Central memory CD8-positive, alpha-beta T cell (primary cell): ENCODE measurements around the gene FAF2.
"Not testable (repeated sequence)": the region's sequence is repeated elsewhere in the genome, so short reads cannot be mapped to it uniquely, and the experiment has no call there.

ENCODE experiments used
- ATAC-seq: fragments of 150-1000 bp; cut with Tn5 transposase; replicated peaks from 2 replicates; pipeline ENCODE4 v1.10.0; 2022; ENCODE audit warnings: mild to moderate bottlenecking, moderate FRiP score, moderate number of reproducible peaks; ENCODE audit not compliant: poor library complexity, severe bottlenecking; ENCODE audit errors: extremely low read depth
- DNase-seq, 2 donors: peaks; one replicate each; pipeline ENCODE4 v3.0.0; 2021; ENCODE audit warnings: low spot score in 2 of 2
- H3K27ac Mint-ChIP-seq: one replicate; pipeline ENCODE4 v1.8.0; 2022; ENCODE audit warnings: low read depth, mild to moderate bottlenecking, moderate library complexity, mixed read lengths
- H3K27me3 Mint-ChIP-seq: one replicate; pipeline ENCODE4 v1.8.0; 2022; ENCODE audit warnings: mixed read lengths
- H3K36me3 Mint-ChIP-seq: one replicate; pipeline ENCODE4 v1.8.0; 2022; ENCODE audit warnings: mild to moderate bottlenecking, moderate library complexity, mixed read lengths; ENCODE audit not compliant: insufficient read depth
- H3K4me1 Mint-ChIP-seq: one replicate; pipeline ENCODE4 v1.8.0; 2022; ENCODE audit warnings: mixed read lengths
- H3K4me3 Mint-ChIP-seq: one replicate; pipeline ENCODE4 v1.8.0; 2022; ENCODE audit warnings: mild to moderate bottlenecking, moderate library complexity, mixed read lengths
- H3K9me3 Mint-ChIP-seq: one replicate; pipeline ENCODE4 v1.8.0; 2022; ENCODE audit warnings: mixed read lengths

The FAF2 gene

GRCh38 chr5:176474476-176474875 lies 26.3 kb downstream of the FAF2 start:
- Mint-ChIP-seq H3K4me1 (peaks cover 34% of the 10 kb centered on the region), H3K4me3 (no peak overlapping the region), H3K36me3 (peaks cover 16% of the 10 kb centered on the region), H3K27ac (no peak overlapping the region), H3K9me3 (no peaks in the 10 kb centered on the region), H3K27me3 (no peaks in the 10 kb centered on the region)
- no peak for DNase-seq
- ATAC-seq = no peak

DNA sequence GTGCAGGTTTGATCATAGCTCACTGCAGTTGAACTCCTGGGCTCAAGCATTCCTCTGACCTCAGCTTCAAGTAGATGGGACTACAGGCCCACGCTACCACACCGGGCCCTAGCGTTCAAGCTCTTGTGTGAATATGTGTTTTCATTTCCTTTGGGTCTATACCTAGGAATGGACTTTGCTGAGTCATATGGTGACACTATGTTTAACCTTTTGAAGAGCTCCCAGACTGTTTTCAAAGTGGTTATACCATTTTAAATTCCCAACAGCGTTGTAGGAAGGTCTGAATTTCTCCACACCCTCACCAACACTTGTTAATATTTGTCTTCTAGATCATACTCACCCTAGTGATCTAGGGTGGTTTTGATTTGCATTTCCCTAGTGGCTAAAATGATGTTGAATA lies 33.5 kb downstream of the FAF2 start:
- no peaks in the 10 kb centered on the region for H3K9me3 Mint-ChIP-seq
- DNase-seq = no peak
- peaks cover 27% of the 10 kb centered on the region for H3K4me1 Mint-ChIP-seq
- H3K27ac Mint-ChIP-seq = no peak overlapping the region
- no peak overlapping the region for H3K4me3 Mint-ChIP-seq
- no peak for ATAC-seq
- H3K36me3 Mint-ChIP-seq = peaks cover 24% of the 10 kb centered on the region
- H3K27me3 Mint-ChIP-seq = no peaks in the 10 kb centered on the region

DNA sequence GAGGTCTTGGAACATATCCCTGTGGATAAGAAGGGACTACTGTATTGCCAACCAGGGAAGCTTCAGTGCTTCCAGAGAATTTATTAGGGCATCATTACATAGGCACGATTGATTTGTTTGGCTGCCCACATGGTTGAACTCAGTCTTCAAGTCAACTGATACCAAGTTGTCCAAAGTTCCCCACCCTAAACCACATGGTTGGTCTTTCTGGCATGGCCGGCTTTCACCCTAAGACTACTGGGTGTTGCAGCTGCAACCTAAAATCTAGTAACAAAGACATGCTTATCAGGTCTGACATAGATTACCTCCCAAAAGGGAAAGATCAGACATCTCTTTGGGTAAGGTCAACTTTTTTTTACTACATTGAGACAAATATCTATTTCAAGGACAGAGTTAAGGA lies 37.0 kb downstream of the FAF2 start:
- Mint-ChIP-seq H3K4me3 (no peak overlapping the region), H3K9me3 (no peaks in the 10 kb centered on the region), H3K27me3 (no peaks in the 10 kb centered on the region), H3K4me1 (peaks cover 45% of the 10 kb centered on the region), H3K27ac (no peak overlapping the region), H3K36me3 (peaks cover 27% of the 10 kb centered on the region)
- no peak for DNase-seq
- ATAC-seq = no peak

DNA sequence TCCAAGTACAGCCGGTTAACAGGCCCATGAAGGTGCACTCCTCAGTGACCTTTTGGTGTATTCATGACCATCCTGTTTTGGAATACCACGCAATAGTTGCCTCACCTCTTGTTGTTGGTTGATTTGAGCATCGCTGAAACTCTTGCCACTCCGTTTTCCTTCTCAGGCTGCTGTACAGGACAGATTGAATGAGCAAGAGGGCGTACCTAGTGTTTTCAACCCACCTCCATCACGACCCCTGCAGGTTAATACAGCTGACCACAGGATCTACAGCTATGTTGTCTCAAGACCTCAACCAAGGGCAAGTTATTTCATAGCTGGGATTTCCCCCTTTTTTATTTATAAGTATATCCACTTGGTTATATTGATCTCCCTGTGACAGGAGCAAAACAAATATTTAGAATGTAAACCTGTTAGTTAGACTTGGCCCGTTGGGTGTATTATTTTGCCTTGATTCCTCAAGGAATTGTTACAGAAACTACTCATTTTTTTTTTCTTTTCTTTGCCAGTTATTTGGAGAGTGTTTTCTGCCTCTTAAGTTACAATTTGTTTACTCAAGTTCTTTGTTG lies 38.1 kb downstream of the FAF2 start:
- H3K9me3 Mint-ChIP-seq = no peaks in the 10 kb centered on the region
- peak overlapping the region; percentile 35 for H3K27ac Mint-ChIP-seq
- no peak for ATAC-seq
- H3K27me3 Mint-ChIP-seq = no peaks in the 10 kb centered on the region
- H3K36me3 Mint-ChIP-seq = peaks cover 37% of the 10 kb centered on the region
- H3K4me3 Mint-ChIP-seq = no peak overlapping the region
- H3K4me1 Mint-ChIP-seq = peaks cover 45% of the 10 kb centered on the region
- no peak for DNase-seq

DNA sequence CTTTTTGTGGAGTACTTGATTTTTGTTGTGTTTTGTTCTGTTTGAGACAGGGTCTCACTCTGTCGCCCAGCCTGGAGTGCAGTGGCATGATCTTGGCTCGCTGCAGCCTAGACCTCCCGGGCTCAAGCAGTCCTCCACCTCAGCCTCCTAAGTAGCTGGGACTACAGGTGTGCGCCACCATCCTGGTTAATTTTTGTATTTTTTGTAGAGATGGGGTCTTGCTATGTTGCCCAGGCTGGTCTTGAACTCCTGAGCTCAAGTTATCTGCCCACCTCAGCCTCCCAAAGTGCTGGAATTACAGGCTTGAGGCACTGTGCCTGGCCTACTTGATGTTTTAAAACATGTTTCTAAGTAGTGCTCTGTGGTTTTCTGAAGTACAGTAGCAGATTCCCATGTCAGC lies 39.0 kb downstream of the FAF2 start:
- not testable (repeated sequence) for ATAC-seq, H3K9me3 Mint-ChIP-seq, H3K27me3 Mint-ChIP-seq, DNase-seq, H3K4me3 Mint-ChIP-seq
- H3K36me3 Mint-ChIP-seq = peaks cover 39% of the 10 kb centered on the region
- H3K4me1 Mint-ChIP-seq = peaks cover 45% of the 10 kb centered on the region
- peak overlapping the region; percentile 35 for H3K27ac Mint-ChIP-seq

DNA sequence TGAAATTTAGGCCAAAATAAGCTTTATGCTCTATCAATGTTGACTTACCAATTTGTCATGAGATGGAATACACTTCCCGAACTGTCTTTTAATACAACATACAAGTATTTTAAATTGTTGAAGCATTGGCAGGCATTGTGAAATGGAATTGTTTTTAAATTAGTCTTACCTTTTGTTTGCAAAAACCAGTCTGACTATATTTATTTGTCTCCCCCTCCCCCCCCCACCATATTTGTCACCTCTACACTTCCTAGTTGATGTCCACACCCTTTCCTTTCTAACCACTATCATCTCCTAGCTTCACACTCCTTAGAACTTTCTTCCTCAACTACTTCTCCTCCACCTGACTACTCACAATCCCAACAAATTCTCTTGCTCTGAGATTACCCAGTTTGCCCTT lies 40.9 kb downstream of the FAF2 start:
- H3K9me3 Mint-ChIP-seq = no peaks in the 10 kb centered on the region
- no peak for ATAC-seq
- peak overlapping the region; percentile 65 for H3K27ac Mint-ChIP-seq
- H3K4me3 Mint-ChIP-seq = peak overlapping the region; percentile 39
- DNase-seq = no peak
- peaks cover 36% of the 10 kb centered on the region for H3K4me1 Mint-ChIP-seq
- no peaks in the 10 kb centered on the region for H3K27me3 Mint-ChIP-seq
- peaks cover 47% of the 10 kb centered on the region for H3K36me3 Mint-ChIP-seq

DNA sequence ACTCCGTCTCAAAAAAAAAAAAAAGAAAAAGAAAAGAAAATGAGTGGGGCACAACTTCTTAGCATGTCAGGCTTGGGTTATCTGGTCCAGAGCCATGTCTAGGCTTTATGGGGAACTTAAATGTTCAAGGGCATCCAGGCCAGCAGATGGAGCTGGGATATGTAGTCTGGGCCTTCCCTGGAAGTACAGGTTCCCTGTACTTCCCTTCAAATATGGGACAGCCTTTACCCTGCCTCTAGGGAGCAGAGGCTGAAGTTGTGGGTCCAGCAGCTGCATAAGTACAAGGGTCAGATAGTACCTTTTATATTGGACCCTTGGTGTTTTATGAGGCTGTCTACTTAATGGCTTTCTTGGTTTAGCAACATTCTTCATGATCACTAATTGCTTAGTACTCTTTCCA lies 42.1 kb downstream of the FAF2 start:
- Mint-ChIP-seq H3K27me3 (no peaks in the 10 kb centered on the region), H3K4me1 (peaks cover 24% of the 10 kb centered on the region), H3K36me3 (peaks cover 59% of the 10 kb centered on the region), H3K4me3 (no peak overlapping the region), H3K9me3 (no peaks in the 10 kb centered on the region), H3K27ac (no peak overlapping the region)
- DNase-seq (no peak), ATAC-seq (no peak)

GRCh38 chr5:176491101-176491502 lies 42.9 kb downstream of the FAF2 start:
- no peak for DNase-seq
- H3K4me3 Mint-ChIP-seq = no peak overlapping the region
- H3K36me3 Mint-ChIP-seq = peaks cover 66% of the 10 kb centered on the region
- H3K9me3 Mint-ChIP-seq = no peaks in the 10 kb centered on the region
- H3K27ac Mint-ChIP-seq = no peak overlapping the region
- H3K4me1 Mint-ChIP-seq = peaks cover 23% of the 10 kb centered on the region
- ATAC-seq = no peak
- no peaks in the 10 kb centered on the region for H3K27me3 Mint-ChIP-seq

- H3K36me3 Mint-ChIP-seq = peaks cover 69% of the 10 kb centered on the region
- peaks cover 16% of the 10 kb centered on the region for H3K4me1 Mint-ChIP-seq
- no peak for DNase-seq
- H3K27me3 Mint-ChIP-seq = no peaks in the 10 kb centered on the region
- ATAC-seq = no peak
- H3K4me3 Mint-ChIP-seq = no peak overlapping the region
- no peaks in the 10 kb centered on the region for H3K9me3 Mint-ChIP-seq
- H3K27ac Mint-ChIP-seq = no peak overlapping the region
Observed at GRCh38 chr5:176491901-176492300, 43.7 kb downstream of the FAF2 start.

DNA sequence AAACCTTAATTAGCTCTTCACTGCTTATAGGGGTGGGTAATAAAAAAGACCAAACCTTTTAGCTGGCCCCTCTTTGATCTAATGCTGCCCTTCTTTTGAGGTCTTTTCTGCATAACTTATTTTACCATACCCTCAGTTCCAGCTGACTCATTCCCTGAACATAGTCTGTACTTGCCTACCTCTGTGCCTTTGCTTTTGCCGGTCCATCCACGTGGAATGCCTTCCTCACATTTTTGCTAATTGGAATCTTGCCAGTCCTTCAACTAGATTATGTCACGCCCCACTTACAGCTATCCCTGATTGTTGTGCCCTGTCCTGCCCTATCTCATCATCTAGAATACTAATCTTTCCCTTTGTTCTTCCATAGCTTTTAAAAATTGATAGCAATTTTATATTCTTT lies 44.2 kb downstream of the FAF2 start:
- H3K9me3 Mint-ChIP-seq = no peaks in the 10 kb centered on the region
- H3K4me1 Mint-ChIP-seq = peaks cover 14% of the 10 kb centered on the region
- DNase-seq (no peak), ATAC-seq (no peak)
- no peaks in the 10 kb centered on the region for H3K27me3 Mint-ChIP-seq
- no peak overlapping the region for H3K4me3 Mint-ChIP-seq
- H3K36me3 Mint-ChIP-seq = peaks cover 73% of the 10 kb centered on the region
- peak overlapping the region; percentile 52 for H3K27ac Mint-ChIP-seq

GRCh38 chr5:176497852-176498251 lies 49.7 kb downstream of the FAF2 start:
- ATAC-seq (no peak), DNase-seq (no peak)
- H3K27me3 Mint-ChIP-seq = no peaks in the 10 kb centered on the region
- H3K9me3 Mint-ChIP-seq = no peaks in the 10 kb centered on the region
- peaks cover 74% of the 10 kb centered on the region for H3K36me3 Mint-ChIP-seq
- no peaks in the 10 kb centered on the region for H3K4me1 Mint-ChIP-seq
- H3K4me3 Mint-ChIP-seq = no peak overlapping the region
- no peak overlapping the region for H3K27ac Mint-ChIP-seq

DNA sequence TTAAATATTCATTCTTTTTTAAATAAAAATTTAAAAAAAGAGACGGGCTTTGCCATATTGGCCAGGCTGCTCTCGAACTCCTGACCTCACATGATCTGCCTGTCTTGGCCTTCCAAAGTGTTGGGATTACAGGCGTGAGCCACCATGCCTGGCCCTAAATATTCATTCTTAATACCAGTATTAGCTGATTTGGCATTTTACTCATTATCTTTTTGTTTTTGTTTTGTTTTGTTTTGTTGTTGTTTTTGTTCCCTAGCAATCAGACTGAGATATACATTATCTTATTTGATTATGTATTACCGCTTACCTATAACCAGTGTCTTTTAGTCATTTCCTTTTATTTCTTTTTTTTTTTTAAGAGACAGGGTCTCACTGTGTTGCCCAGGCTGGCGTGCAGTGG lies 51.1 kb downstream of the FAF2 start:
- no peak for ATAC-seq

GRCh38 chr5:176500511-176500910 lies 52.3 kb downstream of the FAF2 start:
- Mint-ChIP-seq H3K4me3 (no peak overlapping the region), H3K36me3 (peaks cover 62% of the 10 kb centered on the region), H3K27me3 (no peaks in the 10 kb centered on the region), H3K27ac (no peak overlapping the region), H3K9me3 (no peaks in the 10 kb centered on the region), H3K4me1 (no peaks in the 10 kb centered on the region)
- DNase-seq = no peak
- no peak for ATAC-seq

More for the DNA sequence above, 51.1 kb downstream of the FAF2 start:
- Mint-ChIP-seq H3K9me3 (no peaks in the 10 kb centered on the region), H3K36me3 (peaks cover 68% of the 10 kb centered on the region), H3K27ac (peak overlapping the region; percentile 63), H3K4me1 (no peaks in the 10 kb centered on the region), H3K4me3 (no peak overlapping the region), H3K27me3 (no peaks in the 10 kb centered on the region)
- DNase-seq = no peak

GRCh38 chr5:176501333-176501732 lies 53.1 kb downstream of the FAF2 start:
- Mint-ChIP-seq H3K27ac (no peak overlapping the region), H3K9me3 (no peaks in the 10 kb centered on the region), H3K4me1 (no peaks in the 10 kb centered on the region), H3K27me3 (no peaks in the 10 kb centered on the region), H3K4me3 (no peak overlapping the region), H3K36me3 (peaks cover 60% of the 10 kb centered on the region)
- ATAC-seq = no peak
- DNase-seq = no peak
